ENCODE results near the gene SLC26A4.

SLC26A4 gene

GRCh38 chr7:107701191-107701590 is 40.6 kb downstream of the SLC26A4 start:
- no peak overlapping the region for H3K27ac ChIP-seq (ENCODE audit: low read depth, low read length)
- H3K36me3 ChIP-seq (ENCODE audit: low read length), result no peaks in the 10 kb centered on the region
- H3K9ac ChIP-seq (ENCODE audit: low read length), result no peak overlapping the region
- H2AFZ ChIP-seq (ENCODE audit: low read depth, low read length, severe bottlenecking), result no peak overlapping the region
- H3K79me2 ChIP-seq (ENCODE audit: insufficient read depth, low read length), result no peaks in the 10 kb centered on the region
- no peaks in the 10 kb centered on the region for H3K9me2 ChIP-seq (replicated peaks; ENCODE audit: insufficient read depth, low read length)
- H3K4me3 ChIP-seq (ENCODE audit: insufficient read depth, low read length, poor library complexity, severe bottlenecking), result no peak overlapping the region
- no peaks in the 10 kb centered on the region for H3K9me3 ChIP-seq (ENCODE audit: insufficient read depth, low read length)
- no peaks in the 10 kb centered on the region for H3K27me3 ChIP-seq (ENCODE audit: low read length)
- H3K4me2 ChIP-seq (ENCODE audit: low read depth, low read length, poor library complexity, severe bottlenecking), result no peak overlapping the region
- TF ChIP-seq EZH2phosphoT487 (conservative IDR thresholded peaks at IDR 0.05; ENCODE audit: low read length), result no peak
- TF ChIP-seq CTCF (IDR thresholded peaks at IDR 0.05; ENCODE audit: insufficient read depth, low read length, poor library complexity, severe bottlenecking), result no peak
- H4K20me1 ChIP-seq (ENCODE audit: low read depth, low read length), result no peaks in the 10 kb centered on the region
- no peaks in the 10 kb centered on the region for H3F3A ChIP-seq (ENCODE audit: insufficient read depth)

- no peaks in the 10 kb centered on the region for H3K27me3 ChIP-seq (ENCODE audit: low read length)
- H3K36me3 ChIP-seq (ENCODE audit: low read length), result no peaks in the 10 kb centered on the region
- no peaks in the 10 kb centered on the region for H3K79me2 ChIP-seq (ENCODE audit: insufficient read depth, low read length)
- no peaks in the 10 kb centered on the region for H4K20me1 ChIP-seq (ENCODE audit: low read depth, low read length)
- TF ChIP-seq CTCF (IDR thresholded peaks at IDR 0.05; ENCODE audit: insufficient read depth, low read length, poor library complexity, severe bottlenecking) (no peak), EZH2phosphoT487 (conservative IDR thresholded peaks at IDR 0.05; ENCODE audit: low read length) (no peak)
- no peaks in the 10 kb centered on the region for H3K9me3 ChIP-seq (ENCODE audit: insufficient read depth, low read length)
- H3K27ac ChIP-seq (ENCODE audit: low read depth, low read length), result no peak overlapping the region
- H3K9me2 ChIP-seq (replicated peaks; ENCODE audit: insufficient read depth, low read length), result no peaks in the 10 kb centered on the region
- no peak overlapping the region for H3K4me3 ChIP-seq (ENCODE audit: insufficient read depth, low read length, poor library complexity, severe bottlenecking)
- no peaks in the 10 kb centered on the region for H3F3A ChIP-seq (ENCODE audit: insufficient read depth)
- no peak overlapping the region for H3K9ac ChIP-seq (ENCODE audit: low read length)
- H2AFZ ChIP-seq (ENCODE audit: low read depth, low read length, severe bottlenecking), result no peak overlapping the region
- no peak overlapping the region for H3K4me2 ChIP-seq (ENCODE audit: low read depth, low read length, poor library complexity, severe bottlenecking)
Observed at GRCh38 chr7:107703219-107703618, 42.6 kb downstream of the SLC26A4 start.

- no peaks in the 10 kb centered on the region for H3F3A ChIP-seq (ENCODE audit: insufficient read depth)
- no peaks in the 10 kb centered on the region for H3K36me3 ChIP-seq (ENCODE audit: low read length)
- no peak overlapping the region for H3K4me3 ChIP-seq (ENCODE audit: insufficient read depth, low read length, poor library complexity, severe bottlenecking)
- H4K20me1 ChIP-seq (ENCODE audit: low read depth, low read length), result no peaks in the 10 kb centered on the region
- no peak overlapping the region for H2AFZ ChIP-seq (ENCODE audit: low read depth, low read length, severe bottlenecking)
- H3K27me3 ChIP-seq (ENCODE audit: low read length), result no peaks in the 10 kb centered on the region
- no peaks in the 10 kb centered on the region for H3K9me2 ChIP-seq (replicated peaks; ENCODE audit: insufficient read depth, low read length)
- H3K4me2 ChIP-seq (ENCODE audit: low read depth, low read length, poor library complexity, severe bottlenecking), result no peak overlapping the region
- H3K9me3 ChIP-seq (ENCODE audit: insufficient read depth, low read length), result no peaks in the 10 kb centered on the region
- H3K79me2 ChIP-seq (ENCODE audit: insufficient read depth, low read length), result no peaks in the 10 kb centered on the region
- no peak overlapping the region for H3K27ac ChIP-seq (ENCODE audit: low read depth, low read length)
- no peak overlapping the region for H3K9ac ChIP-seq (ENCODE audit: low read length)
- TF ChIP-seq CTCF (IDR thresholded peaks at IDR 0.05; ENCODE audit: insufficient read depth, low read length, poor library complexity, severe bottlenecking) (no peak), EZH2phosphoT487 (conservative IDR thresholded peaks at IDR 0.05; ENCODE audit: low read length) (no peak)
Observed at GRCh38 chr7:107703872-107704271, 43.2 kb downstream of the SLC26A4 start.

Measured in SU-DHL-6 (cell line).